ENCODE measurements around the gene ZNF362. TPM values are rescaled to one million over a fixed set of nuclear protein-coding genes. Genes with fewer than 3 reads are reported as not detected.

ZNF362 gene
- total and polyA plus RNA-seq, 2 of the 13 experiments (the other 11 are each of a cell fraction or from before 2014, with no cell fraction given) = 8.3 to 14.2 TPM

DNA sequence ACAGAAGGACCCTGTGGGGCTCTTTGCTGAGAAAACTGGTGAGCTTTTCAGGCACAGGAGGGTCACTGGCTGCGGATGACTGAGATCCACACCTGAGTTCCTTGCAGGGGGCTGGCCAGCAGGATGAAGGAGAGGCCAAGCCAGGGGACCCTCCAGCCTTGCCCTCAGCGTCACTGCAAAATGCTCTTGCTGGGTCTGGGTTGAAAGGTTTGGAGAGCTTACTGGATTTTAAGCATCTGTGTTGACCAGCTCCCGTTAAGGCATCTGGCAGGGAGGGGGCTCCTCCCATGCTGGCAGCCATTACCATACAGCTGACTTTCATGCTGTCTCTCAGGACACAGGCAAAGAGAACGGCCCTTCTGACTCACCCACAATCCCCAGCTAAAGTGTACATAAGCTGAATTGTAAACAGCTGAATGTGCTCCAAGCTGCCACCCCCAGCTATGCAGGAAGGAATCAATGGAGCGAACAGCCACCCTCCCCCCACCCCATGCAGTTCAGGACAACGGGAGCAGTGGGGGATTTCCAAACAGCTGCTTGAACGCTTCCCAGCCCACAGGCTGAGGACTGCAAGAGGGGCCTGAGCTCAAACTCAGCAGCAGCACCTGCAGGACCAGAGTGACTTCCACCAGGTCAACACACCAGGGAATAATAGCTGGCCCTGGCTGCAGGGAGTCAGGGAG lies 85.9 kb downstream of the ZNF362 start (continued):
- TF ChIP-seq PHB2 (IDR thresholded peaks at IDR 0.05; ENCODE audit: partially characterized antibody) = no peak
- TF ChIP-seq, protein P1, sequence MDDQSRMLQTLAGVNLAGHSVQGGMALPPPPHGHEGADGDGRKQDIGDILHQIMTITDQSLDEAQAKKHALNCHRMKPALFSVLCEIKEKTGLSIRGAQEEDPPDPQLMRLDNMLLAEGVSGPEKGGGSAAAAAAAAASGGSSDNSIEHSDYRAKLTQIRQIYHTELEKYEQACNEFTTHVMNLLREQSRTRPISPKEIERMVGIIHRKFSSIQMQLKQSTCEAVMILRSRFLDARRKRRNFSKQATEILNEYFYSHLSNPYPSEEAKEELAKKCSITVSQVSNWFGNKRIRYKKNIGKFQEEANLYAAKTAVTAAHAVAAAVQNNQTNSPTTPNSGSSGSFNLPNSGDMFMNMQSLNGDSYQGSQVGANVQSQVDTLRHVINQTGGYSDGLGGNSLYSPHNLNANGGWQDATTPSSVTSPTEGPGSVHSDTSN (CRISPR knock-in tag; IDR thresholded peaks at IDR 0.05; ENCODE audit: borderline replicate concordance) = no peak
- TF ChIP-seq PPARG (CRISPR knock-in tag; conservative IDR thresholded peaks at IDR 0.05) = peak; percentile 75
- TF ChIP-seq ZNF12 (CRISPR knock-in tag; IDR thresholded peaks at IDR 0.05) = no peak
- no peak for TF ChIP-seq SMARCE1 (IDR thresholded peaks at IDR 0.05; ENCODE audit: borderline replicate concordance)
- TF ChIP-seq, protein P2, sequence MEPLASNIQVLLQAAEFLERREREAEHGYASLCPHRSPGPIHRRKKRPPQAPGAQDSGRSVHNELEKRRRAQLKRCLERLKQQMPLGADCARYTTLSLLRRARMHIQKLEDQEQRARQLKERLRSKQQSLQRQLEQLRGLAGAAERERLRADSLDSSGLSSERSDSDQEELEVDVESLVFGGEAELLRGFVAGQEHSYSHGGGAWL (CRISPR knock-in tag; IDR thresholded peaks at IDR 0.05) = peak; percentile 74; the same call in 1 of the 2 replicates
- TF ChIP-seq PLRG1 (conservative IDR thresholded peaks at IDR 0.05) = no peak
- TF ChIP-seq, protein P3, sequence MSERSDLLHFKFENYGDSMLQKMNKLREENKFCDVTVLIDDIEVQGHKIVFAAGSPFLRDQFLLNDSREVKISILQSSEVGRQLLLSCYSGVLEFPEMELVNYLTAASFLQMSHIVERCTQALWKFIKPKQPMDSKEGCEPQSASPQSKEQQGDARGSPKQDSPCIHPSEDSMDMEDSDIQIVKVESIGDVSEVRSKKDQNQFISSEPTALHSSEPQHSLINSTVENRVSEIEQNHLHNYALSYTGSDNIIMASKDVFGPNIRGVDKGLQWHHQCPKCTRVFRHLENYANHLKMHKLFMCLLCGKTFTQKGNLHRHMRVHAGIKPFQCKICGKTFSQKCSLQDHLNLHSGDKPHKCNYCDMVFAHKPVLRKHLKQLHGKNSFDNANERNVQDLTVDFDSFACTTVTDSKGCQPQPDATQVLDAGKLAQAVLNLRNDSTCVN (CRISPR knock-in tag; IDR thresholded peaks at IDR 0.05; ENCODE audit: borderline replicate concordance) = no peak; the same call in 1 of the 2 replicates
- no peak for TF ChIP-seq ZBTB21 (CRISPR knock-in tag; IDR thresholded peaks at IDR 0.05)
- TF ChIP-seq ZNF468 (CRISPR knock-in tag; IDR thresholded peaks at IDR 0.05) = no peak
- TF ChIP-seq FOXM1 (CRISPR knock-in tag; IDR thresholded peaks at IDR 0.05) = no peak
- TF ChIP-seq, protein P4, sequence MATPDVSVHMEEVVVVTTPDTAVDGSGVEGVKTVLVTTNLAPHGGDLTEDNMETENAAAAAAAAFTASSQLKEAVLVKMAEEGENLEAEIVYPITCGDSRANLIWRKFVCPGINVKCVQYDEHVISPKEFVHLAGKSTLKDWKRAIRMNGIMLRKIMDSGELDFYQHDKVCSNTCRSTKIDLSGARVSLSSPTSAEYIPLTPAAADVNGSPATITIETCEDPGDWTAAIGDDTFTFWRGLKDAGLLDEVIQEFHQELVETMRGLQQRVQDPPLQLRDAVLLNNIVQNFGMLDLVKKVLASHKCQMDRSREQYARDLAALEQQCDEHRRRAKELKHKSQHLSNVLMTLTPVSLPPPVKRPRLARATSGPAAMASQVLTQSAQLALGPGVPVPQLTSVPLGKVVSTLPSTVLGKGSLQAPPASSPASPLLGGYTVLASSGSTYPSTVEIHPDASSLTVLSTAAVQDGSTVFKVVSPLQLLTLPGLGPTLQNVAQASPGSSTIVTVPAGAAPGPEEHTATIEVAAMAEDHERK (CRISPR knock-in tag; IDR thresholded peaks at IDR 0.05; ENCODE audit: low read depth) = 0 out of 2 replicates have a peak, but pooled peaks have one; percentile 24
- TF ChIP-seq STAT5B (CRISPR knock-in tag; IDR thresholded peaks at IDR 0.05) = no peak
- TF ChIP-seq NFE2L1 (CRISPR knock-in tag; IDR thresholded peaks at IDR 0.05; ENCODE audit: borderline replicate concordance) = no peak
- peak; percentile 26; the same call in 1 of the 2 replicates for TF ChIP-seq CEBPB (IDR thresholded peaks at IDR 0.05; ENCODE audit: borderline replicate concordance, low read depth, low read length)
- TF ChIP-seq ATF1 (CRISPR knock-in tag; IDR thresholded peaks at IDR 0.05) = no peak
- TF ChIP-seq, protein P5, sequence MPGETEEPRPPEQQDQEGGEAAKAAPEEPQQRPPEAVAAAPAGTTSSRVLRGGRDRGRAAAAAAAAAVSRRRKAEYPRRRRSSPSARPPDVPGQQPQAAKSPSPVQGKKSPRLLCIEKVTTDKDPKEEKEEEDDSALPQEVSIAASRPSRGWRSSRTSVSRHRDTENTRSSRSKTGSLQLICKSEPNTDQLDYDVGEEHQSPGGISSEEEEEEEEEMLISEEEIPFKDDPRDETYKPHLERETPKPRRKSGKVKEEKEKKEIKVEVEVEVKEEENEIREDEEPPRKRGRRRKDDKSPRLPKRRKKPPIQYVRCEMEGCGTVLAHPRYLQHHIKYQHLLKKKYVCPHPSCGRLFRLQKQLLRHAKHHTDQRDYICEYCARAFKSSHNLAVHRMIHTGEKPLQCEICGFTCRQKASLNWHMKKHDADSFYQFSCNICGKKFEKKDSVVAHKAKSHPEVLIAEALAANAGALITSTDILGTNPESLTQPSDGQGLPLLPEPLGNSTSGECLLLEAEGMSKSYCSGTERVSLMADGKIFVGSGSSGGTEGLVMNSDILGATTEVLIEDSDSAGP (CRISPR knock-in tag; IDR thresholded peaks at IDR 0.05; ENCODE audit: borderline replicate concordance) = peak; percentile 51; the same call in 1 of the 2 replicates
- TF ChIP-seq TAF1 (CRISPR knock-in tag; IDR thresholded peaks at IDR 0.05) = peak; percentile 28; the same call in 1 of the 2 replicates
- TF ChIP-seq, protein P6, sequence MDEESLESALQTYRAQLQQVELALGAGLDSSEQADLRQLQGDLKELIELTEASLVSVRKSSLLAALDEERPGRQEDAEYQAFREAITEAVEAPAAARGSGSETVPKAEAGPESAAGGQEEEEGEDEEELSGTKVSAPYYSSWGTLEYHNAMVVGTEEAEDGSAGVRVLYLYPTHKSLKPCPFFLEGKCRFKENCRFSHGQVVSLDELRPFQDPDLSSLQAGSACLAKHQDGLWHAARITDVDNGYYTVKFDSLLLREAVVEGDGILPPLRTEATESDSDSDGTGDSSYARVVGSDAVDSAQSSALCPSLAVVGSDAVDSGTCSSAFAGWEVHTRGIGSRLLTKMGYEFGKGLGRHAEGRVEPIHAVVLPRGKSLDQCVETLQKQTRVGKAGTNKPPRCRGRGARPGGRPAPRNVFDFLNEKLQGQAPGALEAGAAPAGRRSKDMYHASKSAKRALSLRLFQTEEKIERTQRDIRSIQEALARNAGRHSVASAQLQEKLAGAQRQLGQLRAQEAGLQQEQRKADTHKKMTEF (CRISPR knock-in tag; IDR thresholded peaks at IDR 0.05) = peak; percentile 93

All from HepG2 (cell line).